Peyer's patch (tissue), 4 donors: ENCODE data around the gene MEGF10. TPM values are rescaled to one million over a fixed set of nuclear protein-coding genes. Genes with fewer than 3 reads are reported as not detected.
"Not testable (repeated sequence)": the region's sequence is repeated elsewhere in the genome, so short reads cannot be mapped to it uniquely, and the experiment has no call there.

Experiments used
- DNase-seq, 3 donors: peaks; one replicate each; pipeline ENCODE4 v3.0.0-alpha.2; 2017 to 2019
- H3K27ac ChIP-seq, 4 donors: fragments of 200-600 bp; sonication (generic); one replicate each; pipeline ENCODE4 v1.5.1; 2016 to 2019
- H3K27me3 ChIP-seq, 2 donors: fragments of 200-600 bp; sonication (generic); one replicate each; pipeline ENCODE4 v1.5.1; 2019
- H3K36me3 ChIP-seq, 3 donors: fragments of 200-600 bp; sonication (generic); one replicate each; pipeline ENCODE4 v1.5.1; 2016 to 2019
- H3K4me1 ChIP-seq, 4 donors: fragments of 200-600 bp; sonication (generic); one replicate each; pipeline ENCODE4 v1.5.1; 2016 to 2019
- H3K4me3 ChIP-seq, 4 donors: fragments of 200-600 bp; sonication (generic); 1 replicate in 3 of 4; 2 replicates in 1 of 4; pipeline ENCODE4 v1.5.1; 2016 to 2019; ENCODE audit warnings: mild to moderate bottlenecking in 1 of 4
- H3K9me3 ChIP-seq, 4 donors: fragments of 200-600 bp; sonication (generic); one replicate each; pipeline ENCODE4 v1.5.1; 2016 to 2019; ENCODE audit warnings: mild to moderate bottlenecking in 1 of 4
- POLR2A ChIP-seq, 2 donors: fragments of 450-650 bp; IDR thresholded peaks; one replicate each; pipeline ENCODE4 v1.5.1; 2017; ENCODE audit warnings: antibody characterized with exemption in 2 of 2, mild to moderate bottlenecking in 2 of 2, moderate library complexity in 2 of 2
- total RNA-seq, 4 donors: library from RNA; depleted of rRNA; stranded (reverse); fragments of >200 nt; gene quantifications; one replicate each; pipeline ENCODE4 v1.1.0, GENCODE V29; 2016
- TF ChIP-seq, protein P1 (sequence below), 6 experiments: fragments of 450-650 bp in 4 of 6; fragments of 200-600 bp in 2 of 6; sonication (generic) in 1 of 6; IDR thresholded peaks; one replicate each; pipeline ENCODE4 v1.5.1; 2017 to 2019; ENCODE audit warnings: antibody characterized with exemption in 6 of 6, mild to moderate bottlenecking in 3 of 6, moderate library complexity in 1 of 6

The MEGF10 gene
- 1 to 10 TPM in 1 of 4 donors, under 1 TPM in 2, not detected in 1; 0.13 to 2.5 (median 0.19) TPM for total RNA-seq

DNA sequence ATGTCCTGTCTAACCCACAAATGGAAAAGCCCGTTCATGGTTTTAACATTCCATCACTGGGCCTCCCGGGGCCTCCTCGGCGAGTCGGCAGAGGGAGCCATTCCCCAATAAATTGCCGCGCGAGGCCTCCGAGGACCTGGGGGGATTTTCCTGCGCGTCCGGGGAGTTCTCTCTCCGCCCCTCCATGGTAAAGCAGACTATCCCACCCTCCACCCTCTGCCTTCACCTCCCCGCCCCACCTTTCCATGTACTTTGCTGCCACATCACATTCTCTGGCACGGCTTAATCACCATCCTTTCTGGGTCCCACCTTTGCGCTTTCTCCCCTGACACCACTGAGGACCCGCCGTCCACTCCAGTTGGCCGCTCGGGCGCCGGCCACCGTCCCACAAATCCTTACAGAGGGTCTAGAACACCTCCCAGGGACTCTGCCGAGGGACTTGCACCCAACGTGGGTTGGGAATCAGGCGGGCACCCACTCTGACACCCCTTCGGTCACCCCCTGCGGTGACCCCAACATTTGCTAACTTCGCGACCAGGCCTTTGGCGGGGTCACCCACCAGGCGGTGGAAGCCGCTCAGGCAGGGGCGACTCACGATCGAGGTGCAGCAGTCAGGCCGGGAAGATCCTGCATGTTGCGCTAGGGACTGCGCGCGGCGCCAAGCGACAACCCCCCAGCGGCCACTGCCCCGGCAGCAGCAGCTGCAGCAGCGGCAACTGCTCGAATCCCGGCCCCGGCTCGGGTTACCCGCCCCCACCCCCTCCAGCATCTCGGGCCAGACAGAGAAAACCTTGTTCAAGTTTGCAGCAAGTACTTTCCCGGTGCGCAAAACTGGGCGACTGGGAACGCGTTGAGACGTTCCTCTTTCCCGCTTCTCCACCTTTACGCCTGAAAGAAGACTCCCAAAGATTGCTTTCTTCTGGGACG lies at the start of gene MEGF10:
TSS of gene MEGF10 (plus strand) at position 778 of the 927 bp plus-strand sequence. CDS start 40,513 bp downstream, outside the sequence.
- Histone ChIP-seq H3K36me3 (no peaks in the 10 kb centered on the region), H3K27me3 (no peaks in the 10 kb centered on the region), H3K27ac (no peak within 1 kb of the TSS), H3K4me1 (peaks cover 0 to 10% (median 0%) of the 10 kb centered on the region in 4 donors), H3K4me3 (peak within 1 kb of the TSS in 2 of 4 donors; percentile 36 to 40), H3K9me3 (no peaks in the 10 kb centered on the region)
- TF ChIP-seq, protein P1, sequence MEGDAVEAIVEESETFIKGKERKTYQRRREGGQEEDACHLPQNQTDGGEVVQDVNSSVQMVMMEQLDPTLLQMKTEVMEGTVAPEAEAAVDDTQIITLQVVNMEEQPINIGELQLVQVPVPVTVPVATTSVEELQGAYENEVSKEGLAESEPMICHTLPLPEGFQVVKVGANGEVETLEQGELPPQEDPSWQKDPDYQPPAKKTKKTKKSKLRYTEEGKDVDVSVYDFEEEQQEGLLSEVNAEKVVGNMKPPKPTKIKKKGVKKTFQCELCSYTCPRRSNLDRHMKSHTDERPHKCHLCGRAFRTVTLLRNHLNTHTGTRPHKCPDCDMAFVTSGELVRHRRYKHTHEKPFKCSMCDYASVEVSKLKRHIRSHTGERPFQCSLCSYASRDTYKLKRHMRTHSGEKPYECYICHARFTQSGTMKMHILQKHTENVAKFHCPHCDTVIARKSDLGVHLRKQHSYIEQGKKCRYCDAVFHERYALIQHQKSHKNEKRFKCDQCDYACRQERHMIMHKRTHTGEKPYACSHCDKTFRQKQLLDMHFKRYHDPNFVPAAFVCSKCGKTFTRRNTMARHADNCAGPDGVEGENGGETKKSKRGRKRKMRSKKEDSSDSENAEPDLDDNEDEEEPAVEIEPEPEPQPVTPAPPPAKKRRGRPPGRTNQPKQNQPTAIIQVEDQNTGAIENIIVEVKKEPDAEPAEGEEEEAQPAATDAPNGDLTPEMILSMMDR (IDR thresholded peaks at IDR 0.05): peak in 4 of 6 experiments; percentile 31 to 59 (median 52)
- TF ChIP-seq POLR2A (IDR thresholded peaks at IDR 0.05): no peak
- DNase-seq: peak in 2 of 3 donors; percentile 53 to 57

DNA sequence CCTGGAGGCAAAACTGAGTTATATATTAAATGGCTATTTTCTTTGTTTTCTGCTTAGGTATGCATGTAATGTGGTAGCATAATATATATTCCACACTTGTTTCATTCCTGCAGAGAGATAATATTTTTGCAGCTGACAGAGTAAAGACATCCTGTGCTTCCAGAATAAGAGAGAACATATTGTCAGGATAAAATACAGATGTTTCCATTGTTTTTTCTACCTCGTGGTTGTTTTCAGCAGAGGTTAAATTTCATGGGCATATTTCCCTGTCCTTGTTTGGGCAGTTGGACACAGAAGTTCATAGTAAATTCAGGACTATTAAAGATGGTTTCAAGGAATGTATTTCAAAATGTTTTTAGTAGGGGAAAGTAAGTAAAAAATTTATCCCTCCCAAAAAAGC lies 47.6 kb upstream of the MEGF10 start:
- no peaks in the 10 kb centered on the region for H3K4me1 ChIP-seq
- no peak overlapping the region for H3K4me3 ChIP-seq
- TF ChIP-seq, protein P1 (IDR thresholded peaks at IDR 0.05): no peak
- TF ChIP-seq POLR2A (IDR thresholded peaks at IDR 0.05): no peak
- H3K9me3 ChIP-seq: no peaks in the 10 kb centered on the region
- DNase-seq: no peak
- H3K36me3 ChIP-seq: no peaks in the 10 kb centered on the region
- H3K27ac ChIP-seq: no peak overlapping the region
- H3K27me3 ChIP-seq: no peaks in the 10 kb centered on the region

DNA sequence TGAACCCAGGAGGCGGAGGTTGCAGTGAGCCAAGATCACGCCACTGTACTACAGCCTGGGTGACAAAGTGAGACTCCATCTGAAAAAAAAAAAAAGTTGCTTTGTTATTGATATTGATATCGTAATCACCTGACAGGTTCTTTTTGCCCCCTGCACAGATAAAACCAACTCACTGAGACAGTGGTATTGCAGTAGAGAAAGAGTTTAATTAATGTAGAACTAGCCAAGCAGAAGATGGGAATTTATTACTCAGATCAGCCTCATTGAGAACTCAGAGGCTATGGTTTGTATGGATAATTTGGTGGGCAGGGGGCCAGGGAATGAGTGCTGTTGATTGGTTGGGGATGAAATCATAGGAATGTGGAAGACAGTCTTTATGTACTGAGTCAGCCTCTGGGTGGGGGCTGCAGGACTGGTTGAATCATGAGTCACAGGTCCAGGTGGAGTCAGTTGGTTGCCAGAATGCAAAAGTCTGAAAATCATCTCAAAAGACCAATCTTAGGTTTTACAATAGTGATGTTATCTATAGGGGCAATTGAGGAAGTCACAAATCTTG lies 35.8 kb upstream of the MEGF10 start:
- Histone ChIP-seq H3K9me3 (peaks cover 0 to 12% (median 0%) of the 10 kb centered on the region in 4 donors), H3K4me3 (no peak overlapping the region), H3K27ac (no peak overlapping the region), H3K36me3 (no peaks in the 10 kb centered on the region), H3K27me3 (no peaks in the 10 kb centered on the region), H3K4me1 (no peaks in the 10 kb centered on the region)
- DNase-seq: no peak
- no peak for TF ChIP-seq POLR2A (IDR thresholded peaks at IDR 0.05)
- TF ChIP-seq, protein P1 (IDR thresholded peaks at IDR 0.05): no peak

DNA sequence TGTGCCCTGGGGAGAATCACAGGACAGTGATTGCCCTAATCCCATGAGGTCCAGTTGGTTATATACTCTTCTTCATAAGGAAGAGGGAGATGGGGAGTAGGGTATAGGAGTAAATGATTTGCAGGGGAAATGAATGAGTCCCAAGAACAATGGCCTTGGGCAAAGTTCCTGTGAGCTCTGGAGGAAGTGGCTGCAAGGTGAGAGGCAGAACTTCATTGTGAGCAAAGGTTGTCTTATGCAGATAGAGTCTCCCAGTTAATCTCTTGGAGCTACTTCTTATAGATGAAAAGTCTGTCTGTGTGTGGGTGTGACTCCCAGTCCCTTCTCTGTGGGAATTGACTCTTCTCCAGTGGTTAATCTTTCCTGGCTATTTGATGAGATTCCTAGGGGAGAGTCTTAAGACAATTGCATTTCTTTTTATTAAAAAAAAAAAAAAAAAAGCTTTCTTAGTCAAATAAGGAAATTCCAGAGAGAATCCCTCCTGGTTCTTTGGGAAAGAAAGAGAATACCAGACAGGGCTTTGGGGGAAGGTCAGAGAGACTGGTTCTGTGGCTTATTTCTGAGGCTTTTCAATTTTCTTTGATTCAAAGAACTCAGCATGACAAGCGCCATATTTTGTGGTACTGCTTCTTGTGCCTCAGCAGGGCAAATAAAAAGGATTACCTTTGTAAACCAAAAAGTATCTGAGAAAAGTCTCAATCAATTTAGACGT lies 33.6 kb upstream of the MEGF10 start:
- no peaks in the 10 kb centered on the region for H3K27me3 ChIP-seq
- no peak overlapping the region for H3K27ac ChIP-seq
- TF ChIP-seq, protein P1 (IDR thresholded peaks at IDR 0.05): no peak
- TF ChIP-seq POLR2A (IDR thresholded peaks at IDR 0.05): no peak
- no peak overlapping the region for H3K4me3 ChIP-seq
- DNase-seq: peak in 1 of 3 donors; percentile 48
- no peaks in the 10 kb centered on the region for H3K36me3 ChIP-seq
- H3K9me3 ChIP-seq: peaks cover 0 to 12% (median 0%) of the 10 kb centered on the region in 4 donors
- no peaks in the 10 kb centered on the region for H3K4me1 ChIP-seq

DNA sequence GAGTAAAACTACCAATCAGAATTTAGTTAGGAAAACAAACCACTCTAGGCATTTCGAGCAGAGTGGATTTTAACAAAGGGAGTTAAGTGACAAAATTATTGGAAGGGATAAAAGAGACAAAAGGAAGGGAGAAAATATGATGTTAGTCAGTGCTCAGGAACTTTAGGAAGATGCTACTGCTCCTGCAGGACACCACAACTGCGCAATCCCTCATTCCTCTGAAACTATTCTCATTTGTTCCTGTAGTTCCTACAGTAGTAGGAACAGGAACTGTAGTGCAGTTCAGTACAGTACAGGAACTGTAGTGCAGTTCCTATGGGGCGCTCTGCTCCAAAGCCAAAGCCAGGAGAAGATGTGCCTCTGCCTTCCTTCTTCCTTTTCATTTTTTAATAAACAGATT lies 29.9 kb upstream of the MEGF10 start:
- Histone ChIP-seq H3K27me3 (no peaks in the 10 kb centered on the region), H3K27ac (no peak overlapping the region), H3K4me3 (no peak overlapping the region), H3K36me3 (no peaks in the 10 kb centered on the region), H3K4me1 (no peaks in the 10 kb centered on the region), H3K9me3 (no peaks in the 10 kb centered on the region)
- TF ChIP-seq, protein P1 (IDR thresholded peaks at IDR 0.05): no peak
- TF ChIP-seq POLR2A (IDR thresholded peaks at IDR 0.05): no peak
- no peak for DNase-seq

DNA sequence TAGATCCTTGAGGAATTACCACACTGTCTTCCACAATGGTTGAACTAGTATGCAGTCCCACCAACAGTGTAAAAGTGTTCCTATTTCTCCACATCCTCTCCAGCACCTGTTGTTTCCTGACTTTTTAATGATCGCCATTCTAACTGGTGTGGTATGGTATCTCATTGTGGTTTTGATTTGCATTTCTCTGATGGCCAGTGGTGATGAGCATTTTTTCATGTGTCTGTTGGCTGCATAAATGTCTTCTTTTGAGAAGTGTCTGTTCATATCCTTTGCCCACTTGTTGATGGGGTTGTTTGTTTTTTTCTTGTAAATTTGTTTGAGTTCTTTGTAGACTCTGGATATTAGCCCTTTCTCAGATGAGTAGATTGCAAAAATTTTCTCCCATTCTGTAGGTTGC lies 25.1 kb upstream of the MEGF10 start:
- not testable (repeated sequence) for H3K27ac ChIP-seq, H3K27me3 ChIP-seq, H3K4me1 ChIP-seq, DNase-seq, H3K36me3 ChIP-seq, H3K4me3 ChIP-seq, H3K9me3 ChIP-seq

DNA sequence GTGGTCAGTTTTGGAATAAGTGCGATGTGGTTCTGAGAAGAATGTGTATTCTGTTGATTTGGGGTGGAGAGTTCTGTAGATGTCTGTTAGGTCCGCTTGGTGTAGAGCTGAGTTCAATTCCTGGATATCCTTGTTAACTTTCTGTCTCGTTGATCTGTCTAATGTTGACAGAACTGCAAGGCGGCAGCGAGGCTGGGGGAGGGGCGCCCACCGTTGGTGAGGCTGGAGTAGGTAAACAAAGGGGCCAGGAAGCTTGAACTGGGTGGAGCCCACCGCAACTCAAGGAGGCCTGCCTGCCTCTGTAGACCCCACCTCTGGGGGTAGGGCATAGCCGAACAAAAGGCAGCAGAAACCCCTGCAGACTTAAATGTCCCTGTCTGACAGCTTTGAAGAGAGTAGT lies 22.3 kb upstream of the MEGF10 start:
- not testable (repeated sequence) for H3K36me3 ChIP-seq, H3K4me1 ChIP-seq, H3K9me3 ChIP-seq, H3K27me3 ChIP-seq, H3K27ac ChIP-seq, H3K4me3 ChIP-seq, DNase-seq

DNA sequence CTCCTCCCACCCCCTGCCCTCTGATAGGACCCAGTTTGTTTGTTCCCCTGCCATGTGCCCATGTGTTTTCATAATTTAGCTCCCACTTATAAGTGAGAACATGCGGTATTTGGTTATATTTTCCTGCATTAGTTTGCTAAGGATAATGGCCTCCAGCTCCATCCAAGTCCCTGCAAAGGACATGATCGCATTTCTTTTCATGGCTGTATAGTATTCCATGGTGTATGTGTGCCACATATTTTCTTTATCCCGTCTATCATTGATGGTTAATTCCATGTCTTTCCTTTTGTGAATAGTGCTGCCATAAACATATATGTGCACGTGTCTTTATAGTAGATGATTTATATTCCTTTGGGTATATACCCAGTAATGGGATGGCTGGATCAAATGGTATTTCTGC lies 19.9 kb upstream of the MEGF10 start:
- DNase-seq: not testable (repeated sequence)

More for the DNA sequence above, 19.9 kb upstream of the MEGF10 start:
- not testable (repeated sequence) for H3K27ac ChIP-seq, H3K4me1 ChIP-seq, H3K4me3 ChIP-seq, H3K9me3 ChIP-seq, H3K36me3 ChIP-seq, H3K27me3 ChIP-seq
